IPS DF 19.7 (cell line): Measurements from ENCODE around the gene GSK3A.

ENCODE experiments used
- DNase-seq: peaks from one replicate; pipeline ENCODE4 v3.0.0-alpha.2; 2013; ENCODE audit warnings: low read depth, low spot score

GSK3A gene

GRCh38 chr19:42226886-42227285, 15.5 kb downstream of the GSK3A start:
- DNase-seq: no peak

GRCh38 chr19:42225718-42226292, 16.6 kb downstream of the GSK3A start:
- DNase-seq: no peak

- DNase-seq: no peak
Measured at GRCh38 chr19:42224940-42225717, 17.3 kb downstream of the GSK3A start.

- no peak for DNase-seq
Measured at GRCh38 chr19:42220751-42221097, 21.7 kb downstream of the GSK3A start.

GRCh38 chr19:42219812-42220750, 22.3 kb downstream of the GSK3A start, which contains the start of gene ZNF526:
Gene ZNF526 (plus strand): TSS chr19:42220312. CDS start chr19:42224404, 4,092 bp downstream.
- peak; percentile 95 for DNase-seq

- DNase-seq: no peak
Measured at GRCh38 chr19:42217520-42218437, 24.6 kb downstream of the GSK3A start, which contains the start of gene DEDD2. Gene DEDD2 (minus strand): TSS chr19:42217677. CDS start chr19:42217007, 670 bp downstream.

- DNase-seq: no peak
Measured at GRCh38 chr19:42216653-42217519, 25.5 kb downstream of the GSK3A start.

GRCh38 chr19:42214810-42215485, 27.5 kb downstream of the GSK3A start:
- no peak for DNase-seq

- no peak for DNase-seq
Measured at GRCh38 chr19:42212886-42213285, 29.5 kb downstream of the GSK3A start.

- no peak for DNase-seq
Measured at GRCh38 chr19:42208612-42209011, 33.8 kb downstream of the GSK3A start.

GRCh38 chr19:42207767-42208271, 34.6 kb downstream of the GSK3A start:
- no peak for DNase-seq

- no peak for DNase-seq
Measured at GRCh38 chr19:42206871-42207755, 35.3 kb downstream of the GSK3A start.

GRCh38 chr19:42204664-42205063, 37.7 kb downstream of the GSK3A start:
- DNase-seq: no peak

GRCh38 chr19:42203700-42204099, 38.7 kb downstream of the GSK3A start:
- no peak for DNase-seq

GRCh38 chr19:42202290-42202880, 40.0 kb downstream of the GSK3A start:
- DNase-seq: no peak

- no peak for DNase-seq
Measured at GRCh38 chr19:42201489-42202289, 40.7 kb downstream of the GSK3A start.

GRCh38 chr19:42200116-42200715, 42.2 kb downstream of the GSK3A start:
- DNase-seq: no peak
